ENCODE results near the gene PCNT.

DNA sequence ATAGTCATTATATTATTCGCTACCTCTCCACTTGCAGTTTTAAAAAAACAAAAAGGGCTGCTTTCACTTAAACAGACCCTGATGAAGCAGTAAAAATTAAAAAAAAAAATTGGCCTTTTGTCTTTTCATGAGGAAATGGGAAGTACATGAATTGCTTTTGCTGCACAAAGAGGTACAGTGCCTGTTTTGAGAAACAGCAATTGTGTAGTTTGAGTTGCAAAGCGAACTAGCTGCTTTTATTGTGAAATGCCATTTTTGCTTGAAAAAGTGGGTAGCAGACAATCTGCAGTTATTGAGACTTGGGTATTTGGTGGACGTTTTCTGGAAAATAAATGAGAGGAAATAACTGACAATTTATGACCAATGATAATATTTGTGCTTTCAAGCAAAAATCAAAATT, 141.7 kb downstream of the PCNT start:
- TF ChIP-seq EZH2 (IDR thresholded peaks at IDR 0.05; ENCODE audit: insufficient read depth, poor library complexity, severe bottlenecking) (no peak), EZH2phosphoT487 (IDR thresholded peaks at IDR 0.05; ENCODE audit: insufficient read depth, low read depth) (no peak)

All from GM23248 (cell line).